Measurements from ENCODE around the gene ARAP1. TPM values are rescaled to one million over a fixed set of nuclear protein-coding genes. Genes with fewer than 3 reads are reported as not detected.

ARAP1 gene
- polyA plus RNA-seq, 1 donor (not counting 4 experiments of a cell fraction or from before 2014, with no cell fraction given) = 32.8 TPM

- dilution Hi-C loops (cut with MboI; ENCODE audit: extremely low pct_ligation_motif_present, low sequenced_read_pairs) = no loop called here
- FAIRE-seq (no peak), DNase-seq (ENCODE audit: low read depth, low spot score) (no peak)
- TF ChIP-seq CTCF (optimal IDR thresholded peaks at IDR 0.05 in 1 of 3, IDR thresholded peaks at IDR 0.05 in 1 of 3, conservative IDR thresholded peaks at IDR 0.05 in 1 of 3; ENCODE audit: extremely low read depth in 1 of 3, insufficient read depth in 2 of 3, low read length in 3 of 3) = no peak
- no peak for TF ChIP-seq EZH2 (IDR thresholded peaks at IDR 0.05; ENCODE audit: low read length)
- Histone ChIP-seq H3K4me2 (ENCODE audit: control insufficient read depth, extremely low read depth, insufficient read depth, low read depth, low read length) (no peak overlapping the region), H3K4me3 (ENCODE audit: control insufficient read depth in 2 of 3, extremely low read depth in 1 of 3, insufficient read depth in 2 of 3, low read depth in 1 of 3, low read length in 3 of 3) (no peak overlapping the region), H3K9ac (ENCODE audit: control insufficient read depth, extremely low read depth, insufficient read depth, low read length) (no peak overlapping the region), H3K79me2 (ENCODE audit: control insufficient read depth, insufficient read depth, low read length) (no peaks in the 10 kb centered on the region), H3K9me3 (ENCODE audit: control insufficient read depth, low read depth, low read length) (no peaks in the 10 kb centered on the region), H3K4me1 (ENCODE audit: control insufficient read depth, extremely low read depth, insufficient read depth, low read length) (peaks cover under 1% of the 10 kb centered on the region), H3K9me1 (ENCODE audit: control insufficient read depth, extremely low read depth, insufficient read depth, low read length) (no peaks in the 10 kb centered on the region), H3K36me3 (ENCODE audit: control insufficient read depth in 2 of 2, extremely low read depth in 1 of 2, insufficient read depth in 2 of 2, low read length in 2 of 2) (no peaks in the 10 kb centered on the region), H3K27ac (ENCODE audit: control insufficient read depth, insufficient read depth, low read length) (no peak overlapping the region), H3K27me3 (ENCODE audit: control insufficient read depth, extremely low read depth, insufficient read depth, low read length) (peaks cover 19% of the 10 kb centered on the region), H4K20me1 (ENCODE audit: control insufficient read depth, extremely low read depth, insufficient read depth, low read length) (no peaks in the 10 kb centered on the region), H2AFZ (ENCODE audit: control insufficient read depth, low read length) (no peak overlapping the region)
Observed at GRCh38 chr11:72648384-72649136, 103.6 kb downstream of the ARAP1 start.

- Histone ChIP-seq H3K4me2 (ENCODE audit: control insufficient read depth, extremely low read depth, insufficient read depth, low read depth, low read length) (no peak overlapping the region), H3K9me1 (ENCODE audit: control insufficient read depth, extremely low read depth, insufficient read depth, low read length) (no peaks in the 10 kb centered on the region), H3K27ac (ENCODE audit: control insufficient read depth, insufficient read depth, low read length) (no peak overlapping the region), H3K4me3 (ENCODE audit: control insufficient read depth in 2 of 3, extremely low read depth in 1 of 3, insufficient read depth in 2 of 3, low read depth in 1 of 3, low read length in 3 of 3) (no peak overlapping the region), H3K9me3 (ENCODE audit: control insufficient read depth, low read depth, low read length) (no peaks in the 10 kb centered on the region), H3K4me1 (ENCODE audit: control insufficient read depth, extremely low read depth, insufficient read depth, low read length) (peaks cover 5% of the 10 kb centered on the region), H4K20me1 (ENCODE audit: control insufficient read depth, extremely low read depth, insufficient read depth, low read length) (no peaks in the 10 kb centered on the region), H2AFZ (ENCODE audit: control insufficient read depth, low read length) (no peak overlapping the region), H3K9ac (ENCODE audit: control insufficient read depth, extremely low read depth, insufficient read depth, low read length) (no peak overlapping the region), H3K27me3 (ENCODE audit: control insufficient read depth, extremely low read depth, insufficient read depth, low read length) (peaks cover 15% of the 10 kb centered on the region), H3K79me2 (ENCODE audit: control insufficient read depth, insufficient read depth, low read length) (no peaks in the 10 kb centered on the region), H3K36me3 (ENCODE audit: control insufficient read depth in 2 of 2, extremely low read depth in 1 of 2, insufficient read depth in 2 of 2, low read length in 2 of 2) (no peaks in the 10 kb centered on the region)
- no peak for FAIRE-seq
- no peak for DNase-seq (ENCODE audit: low read depth, low spot score)
- TF ChIP-seq CTCF (optimal IDR thresholded peaks at IDR 0.05 in 1 of 3, IDR thresholded peaks at IDR 0.05 in 1 of 3, conservative IDR thresholded peaks at IDR 0.05 in 1 of 3; ENCODE audit: extremely low read depth in 1 of 3, insufficient read depth in 2 of 3, low read length in 3 of 3) (no peak), EZH2 (IDR thresholded peaks at IDR 0.05; ENCODE audit: low read length) (no peak)
- dilution Hi-C loops (cut with MboI; ENCODE audit: extremely low pct_ligation_motif_present, low sequenced_read_pairs) = no loop called here
Observed at GRCh38 chr11:72647882-72648281, 104.3 kb downstream of the ARAP1 start.
